Medulla oblongata (tissue), 1 donor: ENCODE results near the gene MAPK9.
"Not testable (repeated sequence)": the region's sequence is repeated elsewhere in the genome, so short reads cannot be mapped to it uniquely, and the experiment has no call there.

Source experiments
- DNase-seq: peaks from one replicate; pipeline ENCODE4 v3.0.0-alpha.2; 2015; ENCODE audit errors: extremely low spot score

The MAPK9 gene

DNA sequence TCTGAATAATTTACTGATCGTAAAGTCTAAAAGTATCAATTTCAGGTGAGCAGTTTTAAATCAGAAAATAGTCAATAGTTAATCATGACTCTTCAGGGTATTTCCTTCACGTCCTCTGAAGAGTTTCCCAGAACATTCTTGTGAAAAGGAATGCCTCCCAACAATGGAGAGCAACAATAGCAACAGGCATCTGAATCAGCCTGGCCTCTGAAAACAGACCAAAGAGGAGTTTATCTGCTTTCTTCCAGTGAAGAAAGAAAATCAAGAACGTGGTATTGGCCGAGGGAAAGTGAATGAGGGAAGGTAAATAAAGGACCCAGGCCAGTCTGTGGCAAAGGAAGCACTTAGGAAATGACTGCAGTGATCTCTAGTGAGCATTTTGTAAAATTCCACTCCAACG, 56.8 kb downstream of the MAPK9 start:
- no peak for DNase-seq

DNA sequence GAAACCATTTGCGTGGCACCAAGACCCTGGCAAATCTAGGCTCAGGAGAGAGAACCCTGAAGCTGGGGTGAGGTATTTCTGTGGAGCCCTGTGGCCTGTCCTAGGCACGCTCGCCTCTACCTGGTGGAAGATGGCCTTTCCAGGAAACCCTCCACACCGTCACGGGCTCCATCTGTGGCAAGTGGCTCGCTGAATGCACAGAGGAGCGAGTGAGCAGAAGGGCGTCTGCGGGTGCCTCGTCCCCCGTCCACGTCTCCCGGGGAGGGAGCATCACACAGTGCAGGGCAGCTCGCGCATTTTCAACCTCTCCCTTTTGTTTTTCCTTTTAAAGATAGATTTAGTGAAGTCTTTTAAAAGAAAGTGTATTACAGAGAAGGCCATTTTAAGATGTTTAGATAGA, 57.6 kb downstream of the MAPK9 start:
- no peak for DNase-seq

DNA sequence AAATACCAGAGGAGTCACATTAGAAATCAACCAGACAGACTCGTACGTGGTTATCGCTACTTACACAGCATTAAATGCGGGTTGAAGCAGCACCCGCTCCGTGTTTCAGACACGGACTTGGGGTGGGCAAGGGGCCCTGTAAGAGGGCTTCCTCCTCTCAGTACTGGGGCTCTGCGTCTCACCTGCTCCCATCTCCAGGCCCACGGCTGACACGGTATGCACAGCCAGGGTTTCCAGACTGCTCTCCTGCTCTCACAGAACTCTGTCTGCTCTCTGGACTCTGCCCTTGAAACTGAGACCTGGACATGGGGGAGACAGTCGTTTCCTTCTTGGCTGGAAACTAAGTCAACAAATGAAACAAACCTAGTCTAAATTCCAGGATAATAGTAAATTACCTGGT, 58.2 kb downstream of the MAPK9 start:
- DNase-seq: no peak

DNA sequence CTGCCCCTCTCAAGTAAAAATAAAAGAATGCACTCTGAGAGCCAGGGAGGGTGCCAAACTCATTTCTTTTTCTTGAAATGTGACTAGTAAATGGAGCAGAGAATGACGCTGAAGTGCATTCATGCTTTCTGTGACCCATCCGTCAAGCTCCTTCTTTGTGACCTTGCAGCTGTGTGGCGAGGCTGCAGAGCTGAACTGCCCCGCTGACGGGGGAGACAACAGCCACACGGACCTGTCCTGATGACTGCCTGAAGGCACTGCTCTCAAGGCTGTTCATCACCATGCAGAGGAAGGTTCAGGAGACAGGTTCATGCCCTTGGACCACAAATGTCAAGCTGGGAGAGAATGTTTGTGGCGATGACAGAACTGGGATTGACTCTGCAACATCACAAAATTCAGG, 61.9 kb downstream of the MAPK9 start:
- no peak for DNase-seq

DNA sequence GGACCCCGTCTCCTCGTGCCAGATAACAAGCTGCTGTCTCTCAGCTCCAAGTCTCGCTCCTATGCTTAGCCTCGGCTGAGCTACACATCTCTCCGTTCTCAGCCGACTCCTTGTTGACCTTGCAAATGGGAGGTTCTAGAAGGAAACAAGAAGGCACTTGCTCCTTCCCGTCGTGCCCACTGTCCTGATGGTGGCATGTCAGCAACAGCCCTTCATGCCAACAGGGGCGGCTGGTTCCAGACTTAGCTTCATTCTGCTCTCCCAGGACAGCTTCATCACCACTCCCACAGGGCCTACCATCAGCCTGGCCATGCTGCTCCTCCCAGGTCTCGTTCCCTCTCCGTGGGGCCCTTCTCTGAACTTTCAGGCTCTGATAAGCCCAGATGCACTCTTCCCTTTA, 69.8 kb downstream of the MAPK9 start:
- no peak for DNase-seq

DNA sequence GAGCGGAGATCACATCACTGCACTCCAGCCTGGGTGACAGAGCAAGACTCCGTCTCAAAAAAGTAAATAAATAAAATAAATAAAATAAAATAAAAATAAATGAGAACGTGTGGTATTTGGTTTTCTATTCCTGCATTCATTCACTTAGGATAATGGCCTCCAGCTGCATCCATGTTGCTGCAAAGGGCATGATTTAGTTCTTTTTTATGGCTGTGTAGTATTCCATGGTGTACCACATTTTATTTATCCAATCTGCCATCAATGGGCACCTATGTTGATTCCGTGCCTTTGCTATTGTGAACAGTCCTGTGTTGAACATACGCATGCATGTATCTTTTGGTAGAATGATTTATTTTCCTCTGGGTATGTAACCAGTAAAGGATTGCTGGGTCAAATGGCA, 74.1 kb downstream of the MAPK9 start:
- DNase-seq: no peak

DNA sequence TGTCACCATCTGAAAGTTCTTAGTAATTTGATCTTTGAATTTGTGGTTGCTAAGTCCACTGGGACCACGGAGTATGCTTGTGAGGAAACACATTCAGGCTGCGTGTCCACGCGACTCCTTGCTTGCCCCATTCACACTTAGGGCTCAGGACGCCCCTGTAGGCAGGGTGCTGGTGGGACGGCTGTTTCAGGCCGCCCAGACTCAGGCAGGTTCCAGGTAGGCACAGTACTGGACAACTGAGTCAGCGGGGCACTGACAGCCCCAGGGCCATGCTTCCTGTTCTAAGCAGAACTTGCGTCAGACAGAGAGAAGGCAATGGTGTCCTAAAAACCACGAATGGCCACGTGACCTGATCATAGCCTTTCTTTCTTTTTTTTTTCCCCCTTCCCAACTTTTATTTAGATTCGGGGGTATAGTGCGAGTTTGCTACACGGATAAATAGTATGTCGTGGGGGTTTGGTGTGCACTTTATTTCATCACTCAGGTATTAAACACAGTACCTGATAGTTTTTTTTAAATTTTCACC, 75.2 kb downstream of the MAPK9 start:
- no peak for DNase-seq

DNA sequence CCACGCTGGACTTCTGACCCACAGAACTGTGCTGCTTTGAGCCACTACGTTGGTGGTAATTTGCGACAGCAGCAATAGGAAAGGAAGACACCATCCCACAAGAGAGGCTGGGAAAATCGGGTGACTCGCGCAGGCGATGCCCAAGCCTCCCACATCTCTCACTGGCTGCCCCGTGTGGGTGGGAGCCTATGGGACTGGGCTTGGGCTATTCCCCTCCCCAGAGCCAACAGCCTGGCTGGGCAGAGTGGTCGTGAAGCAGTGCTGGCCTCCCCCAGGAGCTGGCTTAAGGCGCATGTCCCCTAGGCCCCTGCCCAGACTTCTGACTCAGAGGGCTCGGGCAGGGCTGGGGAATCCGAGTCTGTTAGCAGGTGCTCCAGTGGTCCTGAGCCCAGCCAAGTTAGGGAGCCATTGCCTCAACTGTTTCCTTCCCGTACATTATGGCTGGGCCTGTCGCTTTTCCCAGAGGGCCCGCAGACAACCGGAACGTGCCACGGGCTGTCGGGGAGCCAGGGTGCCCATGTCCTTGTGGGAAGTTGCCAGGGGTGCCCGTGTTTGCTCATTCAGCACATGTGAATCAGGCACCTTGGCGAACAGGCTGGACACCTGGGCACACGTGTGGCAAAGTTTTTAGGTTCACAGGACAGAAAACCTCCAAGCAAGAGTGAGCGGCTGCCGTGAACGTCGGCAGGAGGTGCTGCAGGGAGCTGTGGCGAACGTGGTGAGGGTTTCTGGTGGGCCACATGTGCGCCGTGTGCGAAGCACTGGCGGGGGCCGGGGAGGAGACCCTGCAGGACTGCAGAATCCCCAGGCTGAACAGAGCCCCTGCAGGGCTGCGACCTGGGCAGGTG, 75.9 kb downstream of the MAPK9 start:
- DNase-seq: no peak

DNA sequence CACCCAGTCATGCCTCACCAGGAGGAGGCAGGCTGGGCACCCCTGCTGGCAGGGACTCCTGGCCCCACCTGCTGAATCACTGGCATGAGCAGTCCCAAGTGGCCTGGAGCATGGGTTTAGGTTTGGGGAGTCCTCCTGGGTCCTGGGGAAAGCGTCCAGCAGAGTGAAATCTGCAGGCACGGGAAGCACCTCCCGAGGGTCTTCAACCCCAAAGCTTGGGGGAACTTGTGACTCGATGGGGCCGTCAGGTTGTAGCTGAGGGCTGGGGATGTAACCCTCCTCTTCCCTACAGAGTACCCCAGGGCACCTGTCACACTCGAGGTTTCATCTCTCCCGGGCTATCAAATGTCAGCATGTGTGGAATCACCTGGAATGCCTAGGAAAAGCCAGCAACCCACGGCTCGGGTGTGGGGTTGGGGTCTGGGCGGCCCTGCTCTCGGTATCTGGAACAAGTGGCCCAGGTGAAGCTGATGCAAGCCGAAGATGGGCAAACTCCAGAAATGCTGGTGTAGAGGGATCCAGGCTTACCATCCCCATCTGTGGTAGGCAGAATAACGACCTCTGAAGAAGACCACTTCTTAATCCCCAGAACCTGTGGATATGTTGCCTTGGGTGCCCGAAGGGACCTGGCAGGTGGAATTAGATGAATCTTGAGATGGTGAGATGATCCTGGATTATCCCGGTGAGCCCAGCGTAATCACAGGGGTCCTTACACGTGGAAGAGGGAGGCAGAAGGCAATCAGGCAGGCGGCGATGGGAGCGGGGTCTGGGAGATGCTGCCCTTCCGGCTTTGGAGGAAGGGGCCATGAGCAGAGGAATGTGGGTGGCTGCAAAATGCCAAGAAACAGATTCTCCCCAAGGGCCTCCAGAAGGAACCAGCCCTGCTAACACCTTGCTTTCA, 76.8 kb downstream of the MAPK9 start:
- no peak for DNase-seq

DNA sequence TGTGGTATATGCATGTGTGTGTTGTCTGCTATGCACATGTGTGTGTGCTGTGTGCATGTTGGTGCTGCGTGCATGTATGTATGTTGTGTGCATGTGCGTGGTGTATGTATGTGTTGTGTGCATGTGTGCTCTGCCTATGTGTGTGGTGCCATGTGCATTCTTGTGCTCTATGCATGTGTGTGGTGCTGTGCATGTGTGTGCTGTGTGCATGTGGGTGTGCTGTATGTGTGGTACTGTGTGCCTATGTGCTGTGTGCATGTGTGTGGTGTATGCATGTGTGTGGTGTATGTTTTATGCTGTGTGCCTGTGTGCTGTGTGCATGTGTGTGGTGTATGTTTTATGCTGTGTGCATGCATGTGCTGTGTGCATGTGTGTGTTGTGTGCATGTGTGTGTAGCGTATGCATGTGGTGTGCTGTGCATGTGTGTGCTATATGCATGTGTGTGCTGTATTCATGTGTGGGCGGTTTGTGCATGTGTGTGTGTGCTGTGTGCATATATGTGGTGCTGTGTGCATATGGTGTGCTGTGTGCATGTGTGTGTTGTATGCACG, 78.2 kb downstream of the MAPK9 start:
- no peak for DNase-seq

DNA sequence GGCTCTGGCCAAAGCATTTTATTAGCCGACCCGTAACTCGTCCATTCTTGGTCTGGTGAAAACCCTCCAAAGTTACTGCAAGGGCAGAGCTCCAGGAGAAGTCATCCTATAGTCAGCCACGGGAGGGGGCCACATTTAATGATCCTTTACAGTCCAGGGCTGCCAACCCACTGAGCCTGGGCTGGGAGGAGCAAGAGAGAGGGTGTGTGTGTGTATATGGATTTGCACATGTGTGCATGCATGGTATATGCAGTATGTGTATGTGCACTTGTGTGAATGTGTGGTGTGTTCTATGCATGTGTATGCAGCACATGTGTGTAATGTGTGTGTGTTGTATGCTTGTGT, 78.7 kb downstream of the MAPK9 start:
- DNase-seq: no peak

DNA sequence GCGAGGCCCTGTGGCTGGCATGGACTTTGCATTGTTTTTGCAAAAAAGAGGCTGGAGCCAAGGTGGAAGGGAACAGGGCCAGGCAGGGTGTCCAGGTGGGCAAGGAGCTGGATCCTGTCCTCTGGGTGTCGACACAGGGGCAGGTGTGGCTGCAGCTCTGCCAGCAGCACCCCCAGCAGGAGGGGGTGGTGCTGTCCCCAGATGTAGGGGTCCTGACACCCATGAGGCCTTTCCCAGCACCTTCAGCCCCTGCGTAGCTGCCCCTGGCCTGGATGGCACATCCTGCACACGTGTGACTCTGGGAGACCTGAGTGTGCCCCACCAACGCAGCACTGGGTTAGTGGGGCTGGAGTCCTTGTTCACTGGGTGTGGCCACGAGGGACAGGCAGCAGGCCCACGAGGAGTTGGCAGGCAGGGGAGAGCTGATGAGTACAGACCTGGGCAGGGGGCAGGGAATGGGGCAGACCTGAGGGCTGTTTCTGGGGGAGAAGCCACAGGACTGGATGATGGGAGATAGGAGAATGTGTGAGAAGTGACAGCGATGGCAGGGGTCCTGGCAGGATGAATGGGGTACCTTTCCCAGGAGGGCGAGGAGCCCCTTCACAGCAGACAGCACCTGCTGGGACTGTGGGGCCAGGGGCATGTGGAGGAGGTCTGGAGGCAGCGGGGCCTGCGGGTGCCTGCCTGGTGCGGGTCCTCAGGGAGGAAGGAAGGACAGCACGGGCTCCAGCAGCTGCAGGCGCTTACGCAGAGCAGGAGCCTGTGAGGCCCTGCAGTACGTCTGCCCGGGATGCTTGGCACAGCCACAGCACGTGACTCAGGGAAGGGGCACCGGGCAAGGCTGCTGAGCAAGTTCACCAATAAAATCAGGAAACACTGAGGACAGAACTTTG, 79.3 kb downstream of the MAPK9 start:
- DNase-seq: peak; percentile 19

DNA sequence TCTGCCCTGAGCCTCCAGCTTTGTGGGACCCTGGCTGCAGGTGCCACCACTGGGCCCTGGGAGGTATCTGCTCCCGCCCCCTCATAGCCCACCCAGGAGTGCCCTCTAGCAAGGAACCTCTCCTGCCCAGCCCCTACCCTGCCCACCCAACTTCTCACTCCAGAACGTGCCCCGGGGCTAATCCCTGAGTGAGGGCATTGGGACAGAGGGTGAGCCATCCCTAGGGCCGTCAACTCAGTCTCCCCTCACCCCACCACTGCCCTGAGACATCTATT, 80.2 kb downstream of the MAPK9 start:
- no peak for DNase-seq

DNA sequence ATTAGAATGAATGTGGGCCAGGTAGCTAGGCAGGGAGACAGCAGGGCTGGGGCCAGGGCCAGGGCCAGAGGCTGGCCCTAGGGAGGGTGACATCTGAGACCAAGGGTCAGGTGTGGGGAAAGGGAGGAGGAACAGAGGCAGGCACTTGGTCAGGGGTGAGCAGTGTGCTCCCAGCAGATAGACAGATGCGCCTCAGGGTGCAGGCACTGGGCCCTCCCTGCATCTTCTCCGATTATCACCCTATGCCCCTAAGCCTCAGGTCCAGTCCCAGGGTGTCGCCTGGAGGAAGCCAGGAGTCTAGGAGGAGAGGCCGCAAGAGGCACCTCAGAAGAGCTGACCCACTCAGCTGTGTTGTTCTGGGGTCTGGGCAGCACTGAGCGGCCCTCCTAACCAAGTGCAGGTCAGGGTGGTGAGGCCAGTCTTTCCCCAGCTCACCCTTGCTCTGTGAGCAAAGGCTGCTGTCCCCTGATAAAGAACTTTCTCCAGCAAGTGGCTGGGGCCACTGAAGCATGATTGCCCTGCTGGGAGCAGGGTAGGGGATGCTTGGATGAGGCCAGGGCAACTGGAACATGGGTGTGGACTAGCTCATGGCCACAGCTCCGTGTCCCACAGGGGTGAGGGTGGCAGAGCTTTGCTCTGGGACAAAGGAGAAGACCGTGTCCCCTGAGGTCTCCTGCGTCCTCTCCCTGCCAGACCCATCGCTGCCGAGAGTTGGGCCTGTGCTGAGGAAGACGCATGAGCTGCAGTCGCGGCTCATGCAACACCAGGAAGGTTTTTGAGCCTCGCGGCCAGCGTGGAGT, 80.7 kb downstream of the MAPK9 start:
- no peak for DNase-seq

DNA sequence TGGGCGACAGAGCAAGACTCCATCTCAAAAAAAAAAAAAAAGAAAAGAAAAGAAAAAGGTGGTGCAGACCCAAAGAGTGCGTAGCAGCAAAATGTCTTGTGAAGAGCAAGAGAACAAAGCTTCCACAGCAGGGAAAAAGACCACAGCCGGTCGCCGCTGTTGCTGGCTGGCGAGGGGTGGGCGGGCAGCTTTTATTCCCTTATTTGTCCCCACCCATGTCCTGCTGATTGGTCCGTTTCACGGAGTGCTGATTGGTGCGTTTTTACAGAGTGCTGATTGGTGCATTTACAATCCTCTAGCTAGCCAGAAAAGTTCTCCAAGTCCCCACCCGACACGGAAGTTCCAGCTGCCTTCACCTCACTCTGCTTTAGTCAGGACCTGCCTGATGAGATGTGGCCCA, 81.8 kb downstream of the MAPK9 start:
- DNase-seq: not testable (repeated sequence)

DNA sequence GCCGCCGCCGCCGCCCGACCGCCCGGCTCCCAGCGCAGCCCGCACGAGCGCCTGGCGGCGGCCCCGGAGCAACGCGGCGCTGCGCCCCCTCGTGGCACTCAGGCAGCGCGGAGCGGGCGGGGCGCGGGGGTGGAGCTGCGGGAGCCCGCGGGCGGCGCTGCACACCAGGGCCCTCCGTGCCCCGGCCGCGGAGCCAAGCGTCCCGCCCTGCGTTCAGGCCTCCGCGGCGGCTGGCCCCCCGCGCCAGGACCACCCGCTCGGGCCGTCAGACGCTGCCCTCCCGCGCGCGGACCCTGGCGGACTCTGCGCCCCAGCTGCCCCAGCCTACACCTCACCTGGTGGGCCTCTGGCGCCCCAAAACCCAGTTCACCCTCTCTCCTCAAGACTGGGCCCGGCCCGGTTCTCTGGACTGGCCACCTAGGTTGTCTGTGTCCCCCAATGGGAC, 82.7 kb downstream of the MAPK9 start, which contains the start of gene RASGEF1C:
Gene RASGEF1C (minus strand): TSS at position 75 of the 445 bp plus-strand sequence. CDS start 71,159 bp downstream, outside the sequence.
- peak; percentile 75 for DNase-seq

DNA sequence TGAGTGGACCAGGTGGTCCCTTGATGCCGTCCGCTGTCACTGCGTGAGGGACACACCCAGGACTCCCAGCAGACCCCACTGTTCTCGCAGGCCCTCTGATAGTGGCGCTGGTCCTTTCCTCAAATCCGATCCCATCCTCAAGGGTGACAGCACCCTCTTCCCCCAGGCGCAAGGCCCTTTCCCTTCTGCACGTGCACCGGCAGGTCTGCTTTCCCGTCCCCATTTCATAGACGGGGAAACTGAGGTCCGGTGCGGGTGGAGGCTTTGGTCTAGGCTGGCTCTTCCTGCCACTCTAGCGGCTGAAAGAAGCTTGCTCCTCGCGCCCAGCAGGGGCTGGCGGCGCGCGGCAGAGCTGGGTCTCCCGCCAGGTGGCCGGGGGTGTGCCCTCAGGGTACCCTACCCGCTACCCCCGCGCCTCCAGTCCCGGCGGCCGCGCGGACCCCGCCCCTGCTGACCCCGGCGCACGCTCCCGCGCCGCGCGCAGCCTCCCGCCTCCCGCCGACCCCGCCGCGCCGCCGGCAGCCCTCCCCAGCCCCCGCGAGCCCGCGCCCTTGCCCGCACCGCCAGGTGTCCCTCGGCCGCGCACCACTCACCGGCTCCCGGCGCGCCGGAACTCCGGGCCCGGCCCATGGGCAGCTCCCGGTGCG, 83.3 kb downstream of the MAPK9 start:
- DNase-seq: no peak

DNA sequence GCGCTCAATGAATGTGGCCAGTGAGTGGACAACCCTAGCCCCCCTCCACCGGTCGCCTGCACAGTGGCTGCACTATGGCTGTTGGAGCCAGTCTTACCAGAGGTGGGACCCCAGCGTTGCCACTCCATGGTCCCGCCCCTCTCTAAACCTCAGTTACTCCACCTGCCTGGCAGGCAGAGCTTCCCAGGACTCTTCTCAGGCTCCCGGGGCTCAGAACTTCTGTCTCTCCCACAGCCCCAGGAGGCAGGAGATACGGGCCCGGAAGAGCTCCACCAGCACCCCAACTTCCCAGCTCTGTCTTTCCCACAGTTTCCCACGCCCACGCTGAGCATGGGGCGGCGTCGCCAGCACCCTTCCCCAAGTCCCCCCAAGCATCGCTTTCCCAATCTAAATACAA, 83.8 kb downstream of the MAPK9 start:
- DNase-seq: no peak

DNA sequence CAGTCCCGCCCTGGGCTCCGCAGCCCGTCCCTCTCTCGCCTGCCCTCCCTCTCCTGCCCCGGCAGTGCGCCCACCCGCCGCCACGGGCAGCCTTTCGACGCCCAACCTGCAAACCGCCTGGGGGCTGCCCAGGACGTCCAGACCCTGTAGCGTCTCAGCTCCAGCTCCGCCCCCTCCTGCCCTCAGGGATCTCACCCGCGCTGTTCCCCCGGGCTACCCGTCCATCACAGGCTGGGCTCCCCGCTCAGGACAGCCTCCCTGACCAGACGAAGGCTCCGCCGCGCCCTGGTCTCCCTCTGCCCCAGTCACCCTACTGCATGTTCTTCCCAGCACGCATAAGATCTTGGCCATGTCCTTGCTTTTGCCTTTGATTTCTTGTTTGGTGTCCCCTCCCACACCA, 84.3 kb downstream of the MAPK9 start:
- DNase-seq: no peak

DNA sequence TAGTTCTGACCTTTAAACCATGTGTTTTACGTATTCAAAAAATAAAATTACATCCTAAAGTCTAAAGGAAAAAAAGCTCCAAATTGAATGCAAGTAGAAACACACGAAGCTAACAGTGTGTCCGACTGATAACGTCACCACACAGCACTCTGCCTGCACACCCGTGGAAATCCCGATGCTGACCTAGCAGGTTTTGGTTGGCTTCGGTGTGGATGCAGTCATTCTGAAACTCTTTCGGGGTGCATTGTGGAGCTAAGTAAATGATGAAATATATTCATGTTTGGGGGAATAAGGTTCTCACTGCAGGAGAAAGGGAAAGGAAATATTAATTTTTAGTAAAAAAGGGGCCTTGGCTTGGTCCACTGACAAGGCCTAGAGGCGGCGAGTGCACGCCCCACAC, 84.9 kb downstream of the MAPK9 start:
- DNase-seq: peak; percentile 27
